ENCODE measurements around the gene NUP85. TPM values are rescaled to one million over a fixed set of nuclear protein-coding genes. Genes with fewer than 3 reads are reported as not detected.
"Not testable (repeated sequence)": the region's sequence is repeated elsewhere in the genome, so short reads cannot be mapped to it uniquely, and the experiment has no call there.

NUP85 gene
- total RNA-seq, 1 experiment from 2014 or later = 49.4 TPM

DNA sequence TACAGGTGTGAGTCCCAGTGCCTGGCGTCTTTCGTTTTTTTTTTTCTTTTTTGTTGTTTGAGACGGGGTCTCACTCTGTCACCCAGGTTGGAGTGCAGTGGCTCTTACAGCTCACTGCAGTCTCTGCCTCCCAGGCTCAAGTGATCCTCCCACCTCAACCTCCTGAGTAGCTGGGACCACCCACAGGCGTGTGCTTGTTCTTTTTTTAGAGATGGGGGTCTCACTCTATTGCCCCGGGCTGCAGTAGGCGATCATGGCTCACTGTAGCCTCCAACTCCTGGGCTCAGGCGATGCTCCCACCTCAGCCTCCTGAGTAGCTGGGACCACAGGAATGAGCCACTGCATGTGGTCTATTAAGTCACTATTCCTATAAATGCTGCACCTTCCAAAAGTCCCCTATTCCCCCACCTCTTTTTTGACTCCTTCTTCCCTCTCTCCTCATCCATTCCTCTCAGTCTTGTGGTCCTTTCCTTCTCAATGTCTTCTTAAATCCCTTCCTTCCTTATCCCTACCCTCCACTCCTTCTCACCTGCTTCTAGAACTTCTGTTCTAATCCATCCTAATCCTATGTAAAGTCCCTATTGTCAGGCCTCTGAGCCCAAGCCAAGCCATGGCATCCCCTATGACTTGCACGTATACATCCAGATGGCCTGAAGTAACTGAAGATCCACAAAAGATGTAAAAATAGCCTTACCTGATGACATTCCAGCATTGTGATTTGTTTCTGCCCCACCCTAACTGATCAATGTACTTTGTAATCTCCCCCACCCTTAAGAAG lies 46.7 kb downstream of the NUP85 start:
- no peak for DNase-seq (ENCODE audit: low read depth, low spot score)
- in situ Hi-C loops (cut with HindIII; ENCODE audit: low pct_unique_long_range_greater_than_20kb, low sequenced_read_pairs) = no loop called here

DNA sequence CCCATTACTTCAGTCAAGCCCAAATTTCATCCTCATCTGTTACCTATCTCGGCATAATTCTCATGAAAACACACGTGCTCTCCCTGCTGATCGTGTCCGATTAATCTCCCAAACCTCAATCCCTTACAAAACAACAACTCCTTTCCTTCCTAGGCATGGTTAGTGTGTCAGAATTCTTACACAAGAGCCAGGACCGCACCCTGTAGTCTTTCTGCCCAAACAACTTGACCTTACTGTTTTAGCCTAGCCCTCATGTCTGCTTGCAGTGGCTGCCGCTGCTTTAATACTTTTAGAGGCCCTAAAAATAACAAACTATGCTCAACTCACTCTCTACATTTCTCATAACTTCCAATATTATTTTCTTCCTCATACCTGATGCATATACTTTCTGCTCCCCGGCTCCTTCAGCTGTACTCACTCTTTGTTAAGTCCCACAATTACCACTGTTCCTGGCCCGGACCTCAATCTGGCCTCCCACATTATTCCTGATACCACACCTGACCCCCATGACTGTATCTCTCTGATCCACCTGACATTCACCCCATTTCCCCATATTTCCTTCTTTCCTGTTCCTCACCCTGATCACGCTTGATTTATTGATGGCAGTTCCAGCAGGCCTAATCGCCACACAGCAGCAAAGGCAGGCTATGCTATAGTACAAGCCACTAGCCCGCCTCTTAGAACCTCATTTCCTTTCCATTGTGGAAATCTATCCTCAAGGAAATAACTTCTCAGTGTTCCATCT lies 50.6 kb downstream of the NUP85 start:
- DNase-seq (ENCODE audit: low read depth, low spot score); in situ Hi-C loops (cut with HindIII; ENCODE audit: low pct_unique_long_range_greater_than_20kb, low sequenced_read_pairs): not testable (repeated sequence)

DNA sequence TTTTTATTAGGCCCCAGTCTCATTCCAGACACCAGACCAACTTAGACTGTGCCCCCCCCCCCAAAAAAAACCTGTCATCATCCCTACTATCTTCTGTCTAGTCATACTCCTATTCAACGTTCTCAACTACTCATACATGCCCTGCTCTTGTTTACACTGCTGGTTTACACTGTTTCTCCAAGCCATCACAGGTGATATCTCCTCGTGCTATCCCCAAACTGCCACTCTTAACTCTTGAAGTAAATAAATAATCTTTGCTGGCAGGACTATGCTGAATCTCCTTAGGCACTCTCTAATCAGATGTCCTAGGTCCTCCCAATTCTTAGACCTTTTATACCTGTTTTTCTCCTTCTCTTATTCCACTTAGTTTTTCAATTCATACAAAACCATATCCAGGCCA lies 51.7 kb downstream of the NUP85 start:
- in situ Hi-C loops (cut with HindIII; ENCODE audit: low pct_unique_long_range_greater_than_20kb, low sequenced_read_pairs); DNase-seq (ENCODE audit: low read depth, low spot score): not testable (repeated sequence)

DNA sequence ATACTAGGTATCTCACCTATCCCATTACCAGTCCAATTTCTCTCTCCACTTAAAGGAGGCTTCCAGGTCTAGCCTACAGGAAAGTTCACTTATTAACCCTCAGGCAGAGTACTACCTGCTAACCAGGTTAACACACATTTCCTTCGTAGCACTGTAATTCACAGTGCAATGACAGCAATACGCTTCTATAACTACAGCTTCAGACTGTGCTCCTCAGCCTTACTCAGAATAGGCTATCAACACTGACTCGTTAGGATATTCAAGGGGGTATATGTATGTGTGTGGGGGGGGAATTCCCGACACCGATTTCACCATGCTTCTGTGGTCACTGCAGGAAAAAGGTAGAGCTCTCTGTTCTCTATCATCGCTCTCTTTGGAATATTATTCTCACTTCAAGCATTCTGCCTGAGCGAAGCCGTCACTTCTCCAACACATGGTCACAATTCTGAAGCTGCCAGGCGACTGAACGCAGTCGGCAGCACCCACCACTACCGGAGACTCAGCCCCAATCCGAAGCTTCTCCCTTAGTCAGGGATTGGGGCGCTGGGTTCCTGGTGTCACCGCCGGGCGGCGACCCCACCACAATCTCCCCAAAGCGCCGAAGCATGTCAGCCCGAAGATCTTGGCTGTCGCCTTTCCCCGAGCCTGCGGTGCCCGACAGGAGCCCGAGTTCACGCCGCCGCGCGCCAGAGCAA lies 55.3 kb downstream of the NUP85 start:
- DNase-seq (ENCODE audit: low read depth, low spot score) = no peak
- in situ Hi-C loops (cut with HindIII; ENCODE audit: low pct_unique_long_range_greater_than_20kb, low sequenced_read_pairs) = no loop called here

DNA sequence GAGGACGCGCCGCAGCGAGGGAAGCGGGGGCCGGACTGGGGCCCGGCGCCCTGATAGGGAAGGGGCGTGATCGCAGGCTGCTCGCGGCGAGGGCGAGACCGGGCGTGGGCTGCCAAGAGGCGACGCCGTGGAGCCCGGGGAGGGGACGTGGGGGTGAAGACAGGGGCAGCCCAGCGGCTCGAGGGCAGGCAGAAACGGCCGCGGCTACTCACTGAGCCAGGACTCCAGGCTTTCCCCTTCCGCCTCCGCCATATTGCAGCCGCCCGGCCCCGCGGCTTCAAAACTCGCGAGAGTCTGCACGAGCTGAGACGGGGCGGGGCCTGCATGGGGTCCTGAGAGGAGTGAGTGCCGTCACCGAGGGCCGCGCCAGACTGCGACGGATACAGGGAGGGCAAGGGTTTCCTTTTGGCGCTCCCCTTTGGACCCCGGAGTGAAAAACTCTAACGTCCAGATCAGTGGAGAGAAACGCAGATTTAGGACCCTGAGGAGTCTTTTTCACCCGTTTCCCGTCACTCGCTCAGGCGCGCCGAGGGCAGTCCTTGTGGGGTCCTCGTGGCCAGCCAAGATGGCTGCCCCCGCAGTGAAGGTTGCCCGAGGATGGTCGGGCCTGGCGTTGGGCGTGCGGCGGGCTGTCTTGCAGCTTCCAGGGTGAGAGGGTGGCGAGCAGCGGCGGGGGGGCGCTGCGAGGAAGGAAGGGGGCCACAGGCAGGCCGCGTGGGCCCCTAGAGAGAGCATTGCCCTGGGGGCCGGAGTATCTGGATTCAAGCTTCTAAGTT lies 56.0 kb downstream of the NUP85 start, which contains the start of the genes GGA3 and MRPS7:
Gene GGA3, minus strand, starts transcription at position 271 of the 776 bp plus-strand sequence. Its CDS starts 19 bp downstream, at position 252.
Gene MRPS7, plus strand, starts transcription at position 544 of the 776 bp plus-strand sequence. Its CDS starts 22 bp downstream, at position 566.
- in situ Hi-C loops (cut with HindIII; ENCODE audit: low pct_unique_long_range_greater_than_20kb, low sequenced_read_pairs) = no loop called here
- DNase-seq (ENCODE audit: low read depth, low spot score) = peak; percentile 97

DNA sequence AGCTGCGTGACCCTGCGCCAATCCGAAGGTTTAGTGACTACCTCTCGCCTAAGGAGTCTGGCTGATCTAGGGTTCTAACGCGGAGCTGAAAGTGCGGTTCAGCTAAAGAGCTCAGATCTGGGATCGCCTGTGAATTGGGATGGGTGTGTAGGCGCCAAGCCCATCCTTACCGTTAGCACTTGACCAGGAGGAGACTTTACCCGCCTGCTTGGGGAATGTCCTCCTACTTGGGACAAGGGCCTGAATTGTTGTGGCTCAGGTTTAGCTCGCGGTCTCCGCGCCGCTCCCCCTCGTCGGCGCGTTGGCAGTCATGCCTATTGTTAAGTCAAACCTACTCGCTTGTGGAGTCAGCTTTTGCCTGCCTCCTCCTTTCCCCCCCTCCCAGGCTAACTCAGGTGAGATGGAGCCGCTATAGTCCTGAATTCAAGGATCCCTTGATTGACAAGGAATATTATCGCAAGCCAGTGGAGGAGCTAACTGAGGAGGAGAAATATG lies 56.7 kb downstream of the NUP85 start:
- no peak for DNase-seq (ENCODE audit: low read depth, low spot score)
- in situ Hi-C loops (cut with HindIII; ENCODE audit: low pct_unique_long_range_greater_than_20kb, low sequenced_read_pairs) = no loop called here

DNA sequence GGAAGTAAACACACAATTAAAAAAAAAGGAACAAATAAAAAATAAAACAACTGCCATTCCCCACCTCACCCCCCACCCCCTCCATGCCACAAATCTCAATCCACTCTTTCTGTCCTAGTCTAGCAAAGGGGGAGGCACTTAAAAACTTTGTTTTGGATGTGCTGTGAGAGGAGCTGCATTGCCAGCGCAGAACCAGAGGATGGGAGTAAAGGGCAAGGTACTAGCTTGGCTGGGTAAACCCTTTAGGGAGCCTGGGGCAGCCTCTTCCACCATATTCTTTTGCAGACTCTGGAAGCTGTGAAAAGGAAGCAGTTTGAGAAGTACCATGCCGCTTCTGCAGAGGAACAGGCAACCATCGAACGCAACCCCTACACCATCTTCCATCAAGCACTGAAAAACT lies 57.6 kb downstream of the NUP85 start:
- no peak for DNase-seq (ENCODE audit: low read depth, low spot score)
- in situ Hi-C loops (cut with HindIII; ENCODE audit: low pct_unique_long_range_greater_than_20kb, low sequenced_read_pairs) = no loop called here

DNA sequence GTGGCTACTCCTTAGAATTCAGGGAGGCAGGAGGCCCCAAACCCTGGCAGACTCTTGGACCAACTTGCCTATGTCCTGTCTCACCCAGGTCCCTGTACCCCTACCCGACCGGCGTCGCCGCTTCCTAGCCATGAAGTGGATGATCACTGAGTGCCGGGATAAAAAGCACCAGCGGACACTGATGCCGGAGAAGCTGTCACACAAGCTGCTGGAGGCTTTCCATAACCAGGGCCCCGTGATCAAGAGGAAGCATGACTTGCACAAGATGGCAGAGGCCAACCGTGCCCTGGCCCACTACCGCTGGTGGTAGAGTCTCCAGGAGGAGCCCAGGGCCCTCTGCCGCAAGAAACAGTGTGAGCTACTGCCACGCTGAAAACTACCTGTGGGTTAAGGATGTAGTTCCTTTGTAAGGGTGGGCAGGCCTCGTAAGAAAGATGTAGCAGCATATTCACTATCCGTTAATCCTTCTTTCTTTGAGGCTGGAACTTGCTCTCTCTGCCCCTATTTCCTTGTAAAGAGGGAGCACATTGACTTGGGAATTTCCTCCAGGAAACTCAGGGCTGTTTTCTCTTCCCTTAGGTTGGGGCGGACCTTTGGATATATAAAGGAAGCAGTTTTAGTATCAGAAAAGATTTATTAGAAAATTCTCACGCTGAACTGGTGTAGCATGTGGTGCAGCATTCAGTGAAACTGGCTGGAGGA lies 60.3 kb downstream of the NUP85 start:
- DNase-seq (ENCODE audit: low read depth, low spot score) = no peak
- in situ Hi-C loops (cut with HindIII; ENCODE audit: low pct_unique_long_range_greater_than_20kb, low sequenced_read_pairs) = no loop called here

DNA sequence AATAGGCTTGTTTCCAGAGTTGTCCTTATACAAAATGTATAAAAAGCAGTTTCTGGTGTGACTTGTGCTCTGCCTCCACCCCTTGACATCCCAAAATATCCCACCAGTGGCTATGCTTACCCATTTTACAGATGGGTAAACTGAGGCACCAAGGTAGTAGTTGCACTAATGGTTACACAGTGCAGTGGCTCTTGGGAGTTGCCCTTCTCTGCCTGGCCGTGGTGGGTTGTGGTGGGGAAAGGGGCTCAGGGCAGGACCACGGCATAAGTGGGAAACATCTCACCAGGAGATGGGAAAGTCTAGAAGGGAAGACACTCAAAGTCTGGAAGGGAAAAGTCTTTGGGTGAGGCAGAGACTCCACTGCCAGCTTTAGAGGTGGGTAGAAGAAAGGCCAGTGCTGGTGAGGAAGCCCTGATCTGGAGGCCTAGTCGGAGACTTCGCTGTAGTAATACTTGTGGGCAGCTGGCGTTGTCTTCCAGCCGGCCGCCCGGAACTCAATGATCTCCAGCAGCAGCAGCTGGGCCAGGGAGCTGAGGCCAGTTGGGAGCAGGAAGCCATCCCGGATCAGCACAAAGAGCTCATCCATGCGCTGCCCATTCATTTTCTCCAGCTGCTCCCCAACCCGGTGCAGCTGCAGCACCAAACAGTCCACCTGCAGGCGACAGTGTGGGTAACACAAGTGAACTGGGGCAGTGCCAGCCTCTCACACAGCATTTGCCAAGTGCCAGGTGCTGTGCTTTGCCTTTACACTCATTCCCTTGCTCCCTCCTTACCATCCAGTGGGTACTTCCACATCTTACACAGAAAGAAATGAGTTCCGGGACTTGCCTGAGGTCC lies 61.1 kb downstream of the NUP85 start:
- no peak for DNase-seq (ENCODE audit: low read depth, low spot score)
- in situ Hi-C loops (cut with HindIII; ENCODE audit: low pct_unique_long_range_greater_than_20kb, low sequenced_read_pairs) = no loop called here

DNA sequence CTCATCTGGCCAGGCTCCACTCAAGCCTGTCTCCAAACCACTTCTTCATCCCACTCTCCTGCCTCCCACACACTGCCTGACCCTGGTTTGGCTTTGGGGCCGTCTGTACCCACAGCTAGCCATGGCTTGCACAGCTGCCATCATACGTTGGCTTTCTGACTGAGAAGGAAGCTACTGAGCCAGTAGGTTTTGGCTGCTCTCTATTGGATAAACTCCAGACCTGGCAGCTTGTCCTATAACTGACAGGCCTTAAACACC lies 61.6 kb downstream of the NUP85 start:
- DNase-seq (ENCODE audit: low read depth, low spot score) = no peak
- in situ Hi-C loops (cut with HindIII; ENCODE audit: low pct_unique_long_range_greater_than_20kb, low sequenced_read_pairs) = no loop called here

DNA sequence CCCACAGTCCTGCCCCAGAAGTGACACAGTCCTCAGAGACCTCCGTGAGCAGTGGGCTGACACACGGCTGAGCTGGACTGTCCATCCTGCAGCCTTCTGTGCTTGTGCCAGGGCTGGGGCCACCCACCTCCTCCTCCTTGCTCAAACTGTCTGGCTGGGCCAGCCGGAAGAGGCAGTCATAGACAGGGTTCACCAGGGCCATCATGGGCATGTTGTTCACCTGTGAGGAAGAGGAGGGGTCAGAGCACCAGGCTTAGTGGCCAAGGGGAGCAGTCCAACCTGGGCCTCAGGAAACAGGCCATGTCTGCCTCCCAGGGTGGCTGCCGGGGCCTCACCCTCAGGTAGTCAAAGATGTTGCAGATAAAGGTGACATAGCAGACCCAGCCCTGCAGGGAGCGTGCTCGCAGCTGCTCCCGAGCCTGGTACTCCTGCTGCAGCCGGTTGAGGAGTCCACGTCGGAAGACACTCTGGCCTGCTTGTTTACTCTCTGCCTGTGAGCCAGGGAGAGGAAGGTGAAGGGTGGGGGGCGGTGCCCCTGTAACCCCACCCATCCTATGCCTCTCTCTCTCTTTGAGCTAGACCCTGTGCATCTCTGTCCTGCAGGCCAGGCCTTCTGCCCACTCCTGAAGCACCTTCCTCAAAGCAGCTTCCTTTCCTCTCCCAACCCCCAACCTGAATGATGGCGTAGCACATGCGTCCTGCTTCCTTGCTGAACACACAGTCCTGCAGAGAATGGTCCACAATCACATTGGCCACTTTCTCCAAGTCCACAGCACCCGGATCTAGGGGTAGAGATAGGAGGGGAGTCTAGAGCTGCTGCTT lies 62.1 kb downstream of the NUP85 start:
- in situ Hi-C loops (cut with HindIII; ENCODE audit: low pct_unique_long_range_greater_than_20kb, low sequenced_read_pairs) = no loop called here
- no peak for DNase-seq (ENCODE audit: low read depth, low spot score)

DNA sequence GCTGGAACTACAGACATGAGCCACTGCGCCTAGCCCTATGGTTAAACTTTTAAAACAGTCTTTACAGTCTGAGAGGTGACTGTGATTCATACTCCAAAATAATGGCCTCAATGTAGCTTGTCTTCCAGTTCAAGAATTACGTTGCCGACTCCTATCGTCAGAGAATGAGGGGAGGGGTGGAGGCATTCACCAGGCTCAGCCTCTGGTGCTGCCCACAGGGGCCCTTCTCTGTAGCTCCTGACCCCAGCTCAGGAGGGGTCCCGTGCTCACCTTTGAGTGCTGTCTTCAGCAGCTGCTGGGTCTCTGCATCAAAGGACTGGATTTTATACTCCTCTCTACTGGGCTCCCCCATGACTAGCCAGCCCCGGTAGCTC lies 64.4 kb downstream of the NUP85 start:
- in situ Hi-C loops (cut with HindIII; ENCODE audit: low pct_unique_long_range_greater_than_20kb, low sequenced_read_pairs) = no loop called here
- DNase-seq (ENCODE audit: low read depth, low spot score) = peak; percentile 43

DNA sequence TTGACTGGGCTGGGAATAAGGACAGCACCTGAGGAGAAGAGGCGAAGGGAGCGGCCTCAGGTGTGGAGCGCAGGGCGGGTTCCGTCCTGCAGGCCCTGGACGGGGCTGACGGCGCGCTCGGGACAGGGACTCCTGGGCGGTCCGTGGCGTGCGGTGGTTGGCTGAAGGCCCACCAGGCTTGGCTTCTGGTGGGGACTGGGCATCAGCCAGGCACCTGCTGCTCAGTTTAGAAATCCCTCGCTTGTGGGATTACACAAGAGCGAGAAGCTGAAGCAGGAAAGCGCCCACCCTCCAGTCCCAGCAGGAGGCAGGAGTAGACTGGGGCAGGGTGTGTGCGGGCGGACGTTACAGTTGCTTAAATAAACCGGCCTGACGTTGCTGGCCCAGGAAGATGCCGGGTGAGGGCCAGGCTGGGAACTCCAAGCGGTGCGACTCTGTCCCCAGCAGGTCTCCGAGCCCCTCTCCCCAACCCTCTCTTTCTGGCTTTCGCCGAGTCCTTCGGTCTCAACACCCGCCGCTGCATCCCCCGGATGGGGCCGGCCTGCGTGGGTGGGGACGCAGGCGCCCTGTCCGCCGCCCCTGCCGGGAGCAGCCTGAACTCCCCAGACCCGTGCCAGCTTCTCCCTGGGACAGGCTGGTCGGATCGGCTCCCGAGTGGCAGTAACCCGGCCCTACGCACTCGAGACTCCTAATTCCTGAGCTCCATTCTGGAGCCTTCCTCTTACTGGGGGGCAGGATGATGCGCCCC lies 64.9 kb downstream of the NUP85 start:
- peak; percentile 79 for DNase-seq (ENCODE audit: low read depth, low spot score)
- in situ Hi-C loops (cut with HindIII; ENCODE audit: low pct_unique_long_range_greater_than_20kb, low sequenced_read_pairs) = no loop called here

DNA sequence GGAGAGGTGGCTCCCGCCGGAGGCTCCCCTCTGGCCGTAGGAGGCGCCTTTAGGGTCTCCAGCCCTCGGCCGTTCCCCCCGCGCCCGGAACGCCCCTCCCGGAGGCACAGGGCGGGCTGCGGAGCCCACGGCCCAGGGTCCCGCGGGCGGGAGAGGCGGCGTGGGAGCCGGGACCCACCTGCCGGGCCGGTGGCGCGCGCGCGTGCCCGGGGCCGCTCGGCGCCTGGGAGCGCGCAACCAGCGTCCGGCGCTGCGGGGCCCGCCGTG lies 65.4 kb downstream of the NUP85 start, which contains the start of gene MIF4GD:
Gene MIF4GD, minus strand, starts transcription at position 266 of the 267 bp plus-strand sequence. CDS start 1,036 bp downstream, outside the sequence.
- no peak for DNase-seq (ENCODE audit: low read depth, low spot score)
- in situ Hi-C loops (cut with HindIII; ENCODE audit: low pct_unique_long_range_greater_than_20kb, low sequenced_read_pairs) = no loop called here

Measured in SK-MEL-5 (cell line).